ENCODE measurements around the gene COX10.

DNA sequence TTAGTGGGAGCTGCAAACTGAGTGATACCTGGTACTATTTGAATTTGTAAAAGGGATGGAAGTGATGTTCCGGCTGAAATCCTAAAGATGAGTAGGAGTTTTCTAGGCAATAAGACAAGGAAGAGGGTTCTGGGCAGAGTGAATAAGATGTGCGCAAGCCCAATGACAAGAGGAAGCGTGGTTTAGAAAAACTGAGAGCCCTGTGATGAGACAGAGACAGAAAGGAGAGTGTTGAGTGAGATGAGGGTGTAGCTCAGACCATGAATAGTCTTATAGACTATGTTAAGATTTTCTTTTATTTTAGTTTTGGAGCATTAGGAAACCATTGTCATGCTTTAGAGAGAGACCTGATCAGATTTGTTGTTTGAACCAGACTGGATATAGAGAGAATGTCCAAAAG is 50.2 kb downstream of the COX10 start:
- TF ChIP-seq, protein P1, sequence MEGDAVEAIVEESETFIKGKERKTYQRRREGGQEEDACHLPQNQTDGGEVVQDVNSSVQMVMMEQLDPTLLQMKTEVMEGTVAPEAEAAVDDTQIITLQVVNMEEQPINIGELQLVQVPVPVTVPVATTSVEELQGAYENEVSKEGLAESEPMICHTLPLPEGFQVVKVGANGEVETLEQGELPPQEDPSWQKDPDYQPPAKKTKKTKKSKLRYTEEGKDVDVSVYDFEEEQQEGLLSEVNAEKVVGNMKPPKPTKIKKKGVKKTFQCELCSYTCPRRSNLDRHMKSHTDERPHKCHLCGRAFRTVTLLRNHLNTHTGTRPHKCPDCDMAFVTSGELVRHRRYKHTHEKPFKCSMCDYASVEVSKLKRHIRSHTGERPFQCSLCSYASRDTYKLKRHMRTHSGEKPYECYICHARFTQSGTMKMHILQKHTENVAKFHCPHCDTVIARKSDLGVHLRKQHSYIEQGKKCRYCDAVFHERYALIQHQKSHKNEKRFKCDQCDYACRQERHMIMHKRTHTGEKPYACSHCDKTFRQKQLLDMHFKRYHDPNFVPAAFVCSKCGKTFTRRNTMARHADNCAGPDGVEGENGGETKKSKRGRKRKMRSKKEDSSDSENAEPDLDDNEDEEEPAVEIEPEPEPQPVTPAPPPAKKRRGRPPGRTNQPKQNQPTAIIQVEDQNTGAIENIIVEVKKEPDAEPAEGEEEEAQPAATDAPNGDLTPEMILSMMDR (IDR thresholded peaks at IDR 0.05), result no peak
- TF ChIP-seq POLR2A (IDR thresholded peaks at IDR 0.05), result no peak

Measured in esophagus squamous epithelium (tissue), 4 donors.